Progenitor cell of endocrine pancreas (in vitro differentiated cells): Measurements from ENCODE around the gene RAVER1. TPM values are rescaled to one million over a fixed set of nuclear protein-coding genes. Genes with fewer than 3 reads are reported as not detected.

Source experiments
- DNase-seq: peaks from one replicate; pipeline ENCODE4 v3.0.0; 2021; ENCODE audit warnings: low spot score; ENCODE audit not compliant: unreplicated experiment
- H3K27ac Mint-ChIP-seq: 2 replicates; pipeline ENCODE4 v1.8.0; 2021; ENCODE audit warnings: mild to moderate bottlenecking, moderate library complexity, mixed read lengths
- H3K27me3 Mint-ChIP-seq: 2 replicates; pipeline ENCODE4 v1.8.0; 2021; ENCODE audit warnings: mixed read lengths
- H3K36me3 Mint-ChIP-seq: 2 replicates; pipeline ENCODE4 v1.8.0; 2022; ENCODE audit warnings: mixed read lengths; ENCODE audit not compliant: insufficient read depth
- H3K4me1 Mint-ChIP-seq: 2 replicates; pipeline ENCODE4 v1.8.0; 2021; ENCODE audit warnings: low read depth, mixed read lengths
- H3K4me3 Mint-ChIP-seq: 2 replicates; pipeline ENCODE4 v1.8.0; 2021; ENCODE audit warnings: low read depth, mild to moderate bottlenecking, moderate library complexity, mixed read lengths
- H3K9me3 Mint-ChIP-seq: 2 replicates; pipeline ENCODE4 v1.8.0; 2021; ENCODE audit warnings: low read depth, mixed read lengths
- CTCF ChIP-seq: fragments of 200-600 bp; sonication (generic); IDR thresholded peaks from one replicate; pipeline ENCODE4 v1.5.0; 2021; ENCODE audit warnings: antibody characterized with exemption, mild to moderate bottlenecking; ENCODE audit not compliant: unreplicated experiment
- total RNA-seq: library from RNA; stranded (reverse); gene quantifications from 2 replicates; pipeline ENCODE4 v1.2.1, GENCODE V29; 2021

The RAVER1 gene
- total RNA-seq, 1 donor from 2014 or later: 53.4 TPM

- no peaks in the 10 kb centered on the region for H3K9me3 Mint-ChIP-seq
- TF ChIP-seq CTCF: no peak
- no peaks in the 10 kb centered on the region for H3K27me3 Mint-ChIP-seq
- H3K4me3 Mint-ChIP-seq: peak within 1 kb of the TSS; percentile 96
- peak; percentile 93 for DNase-seq
- peak within 1 kb of the TSS; percentile 92 for H3K27ac Mint-ChIP-seq
- peaks cover 13% of the 10 kb centered on the region for H3K36me3 Mint-ChIP-seq
- H3K4me1 Mint-ChIP-seq: peaks cover 14% of the 10 kb centered on the region
Observed at GRCh38 chr19:10315335-10316214, 17.8 kb downstream of the RAVER1 start, which contains the start of gene FDX2. Gene FDX2 (minus strand): TSS chr19:10316015. CDS start chr19:10315996, 19 bp downstream.

GRCh38 chr19:10309423-10309822, 23.9 kb downstream of the RAVER1 start, which contains the start of gene ZGLP1:
Gene ZGLP1 (minus strand): TSS chr19:10309815.
- Mint-ChIP-seq H3K27me3 (no peaks in the 10 kb centered on the region), H3K4me3 (no peak within 1 kb of the TSS), H3K9me3 (no peaks in the 10 kb centered on the region), H3K4me1 (peaks cover 2% of the 10 kb centered on the region), H3K27ac (no peak within 1 kb of the TSS), H3K36me3 (peaks cover 5% of the 10 kb centered on the region)
- TF ChIP-seq CTCF: no peak
- no peak for DNase-seq

- no peak for DNase-seq
- Mint-ChIP-seq H3K27me3 (peaks cover 10% of the 10 kb centered on the region), H3K27ac (no peak overlapping the region), H3K9me3 (no peaks in the 10 kb centered on the region), H3K4me3 (no peak overlapping the region), H3K4me1 (no peaks in the 10 kb centered on the region), H3K36me3 (peaks cover 5% of the 10 kb centered on the region)
- no peak for TF ChIP-seq CTCF
Observed at GRCh38 chr19:10306327-10306726, 27.0 kb downstream of the RAVER1 start.

GRCh38 chr19:10305139-10305806, 28.1 kb downstream of the RAVER1 start:
- no peak for DNase-seq

More at GRCh38 chr19:10305139-10305806, 28.1 kb downstream of the RAVER1 start:
- Mint-ChIP-seq H3K4me1 (no peaks in the 10 kb centered on the region), H3K36me3 (peaks cover 5% of the 10 kb centered on the region), H3K27me3 (peaks cover 13% of the 10 kb centered on the region), H3K4me3 (no peak overlapping the region), H3K9me3 (no peaks in the 10 kb centered on the region), H3K27ac (no peak overlapping the region)
- TF ChIP-seq CTCF: no peak
